GM23338 (cell line): ENCODE measurements around the gene SHISA9. TPM values are rescaled to one million over a fixed set of nuclear protein-coding genes. Genes with fewer than 3 reads are reported as not detected.

Source experiments
- ATAC-seq: fragments of 200-7000 bp; cut with Tn5 transposase; 3 replicates; pipeline ENCODE4 v1.9.1; 2020
- DNase-seq: peaks from one replicate; pipeline ENCODE4 v3.0.0-alpha.2; 2015; ENCODE audit warnings: low spot score
- H2AFZ ChIP-seq: fragments of 200-600 bp; sonication (generic); 2 replicates; pipeline ENCODE4 v1.8.0; 2016; ENCODE audit warnings: antibody characterized with exemption, mild to moderate bottlenecking, moderate library complexity
- H3F3A ChIP-seq: fragments of 200-600 bp; sonication (generic); replicated peaks from 2 replicates; pipeline ENCODE4 v1.8.0; 2017; ENCODE audit warnings: antibody characterized with exemption, mixed run types, low read depth
- H3K27ac ChIP-seq: fragments of 200-600 bp; sonication (generic); 2 replicates; pipeline ENCODE4 v1.6.1; 2016; ENCODE audit warnings: low read depth
- H3K27me3 ChIP-seq: fragments of 200-600 bp; sonication (generic); 2 replicates; pipeline ENCODE4 v1.8.0; 2016; ENCODE audit warnings: mild to moderate bottlenecking, mixed run types, moderate library complexity; ENCODE audit not compliant: insufficient read depth
- H3K36me3 ChIP-seq: fragments of 200-600 bp; sonication (generic); 2 replicates; pipeline ENCODE4 v1.8.0; 2016; ENCODE audit warnings: mild to moderate bottlenecking; ENCODE audit not compliant: insufficient read depth
- H3K4me1 ChIP-seq: fragments of 200-600 bp; sonication (generic); 2 replicates; pipeline ENCODE4 v1.8.0; 2016; ENCODE audit warnings: mild to moderate bottlenecking, moderate library complexity; ENCODE audit not compliant: insufficient read depth
- H3K4me2 ChIP-seq: fragments of 200-600 bp; sonication (generic); 2 replicates; pipeline ENCODE4 v1.7.1; 2017; ENCODE audit warnings: mixed run types
- H3K4me3 ChIP-seq: fragments of 200-600 bp; sonication (generic); 2 replicates; pipeline ENCODE4 v1.6.1; 2016; ENCODE audit warnings: mixed run types
- H3K79me2 ChIP-seq: fragments of 200-600 bp; sonication (generic); replicated peaks from 2 replicates; pipeline ENCODE4 v1.8.0; 2017; ENCODE audit warnings: mild to moderate bottlenecking; ENCODE audit not compliant: insufficient read depth
- H3K9me2 ChIP-seq: fragments of 200-600 bp; sonication (generic); 2 replicates; pipeline ENCODE4 v1.8.0; 2017; ENCODE audit not compliant: insufficient read depth
- H4K20me1 ChIP-seq: fragments of 200-600 bp; sonication (generic); replicated peaks from 2 replicates; pipeline ENCODE4 v1.8.0; 2017; ENCODE audit warnings: mild to moderate bottlenecking; ENCODE audit not compliant: insufficient read depth
- H3K27ac Mint-ChIP-seq: 2 replicates; pipeline ENCODE4 v1.8.0; 2020; ENCODE audit warnings: inconsistent platforms, mild to moderate bottlenecking, moderate library complexity, mixed read lengths
- H3K27me3 Mint-ChIP-seq: 3 replicates; pipeline ENCODE4 v1.8.0; 2022; ENCODE audit warnings: low read depth, mild to moderate bottlenecking, moderate library complexity, mixed read lengths, inconsistent platforms; ENCODE audit not compliant: insufficient read depth, poor library complexity
- H3K36me3 Mint-ChIP-seq: 3 replicates; pipeline ENCODE4 v1.8.0; 2021; ENCODE audit warnings: low read depth, mild to moderate bottlenecking, inconsistent platforms, moderate library complexity, mixed read lengths
- H3K4me1 Mint-ChIP-seq: 3 replicates; pipeline ENCODE4 v1.8.0; 2020; ENCODE audit warnings: mild to moderate bottlenecking, inconsistent platforms, mixed read lengths
- H3K4me3 Mint-ChIP-seq: 3 replicates; pipeline ENCODE4 v1.8.0; 2021; ENCODE audit warnings: moderate library complexity, mild to moderate bottlenecking, inconsistent platforms, mixed read lengths
- H3K9me3 Mint-ChIP-seq: 3 replicates; pipeline ENCODE4 v1.8.0; 2020; ENCODE audit warnings: moderate library complexity, mild to moderate bottlenecking, inconsistent platforms, mixed read lengths
- CREB1 ChIP-seq: fragments of 250-450 bp; sonication (Bioruptor Pico); IDR thresholded peaks from 2 replicates; pipeline ENCODE4 v1.5.0; 2020; ENCODE audit warnings: low read depth, mild to moderate bottlenecking, moderate library complexity
- EZH2 ChIP-seq: fragments of 200-600 bp; sonication (generic); IDR thresholded peaks from one replicate; pipeline ENCODE4 v1.8.0; 2017; ENCODE audit warnings: antibody characterized with exemption, mild to moderate bottlenecking, low read depth; ENCODE audit not compliant: unreplicated experiment
- EZH2phosphoT487 ChIP-seq: fragments of 200-600 bp; sonication (generic); IDR thresholded peaks from one replicate; pipeline ENCODE4 v1.8.1; 2018; ENCODE audit warnings: antibody characterized with exemption; ENCODE audit not compliant: unreplicated experiment
- JUNB ChIP-seq: IDR thresholded peaks from one replicate; pipeline ENCODE4 v1.6.1; 2016; ENCODE audit warnings: antibody characterized with exemption; ENCODE audit not compliant: unreplicated experiment
- NANOG ChIP-seq: IDR thresholded peaks from 2 replicates; pipeline ENCODE4 v1.6.1; 2016; ENCODE audit warnings: antibody characterized with exemption, borderline replicate concordance
- POLR2AphosphoS5 ChIP-seq: IDR thresholded peaks from 2 replicates; pipeline ENCODE4 v1.6.1; 2016; ENCODE audit warnings: antibody characterized with exemption, low read depth
- STAT1 ChIP-seq: IDR thresholded peaks from one replicate; pipeline ENCODE4 v1.6.1; 2016; ENCODE audit warnings: antibody characterized with exemption; ENCODE audit not compliant: unreplicated experiment
- ZNF114 ChIP-seq: fragments of 250-450 bp; sonication (Bioruptor Pico); IDR thresholded peaks from 2 replicates; pipeline ENCODE4 v1.5.0; 2020; ENCODE audit warnings: mild to moderate bottlenecking, moderate library complexity
- ZNF331 ChIP-seq: fragments of 250-450 bp; sonication (Bioruptor Pico); IDR thresholded peaks from 2 replicates; pipeline ENCODE4 v1.5.0; 2020; ENCODE audit warnings: low read depth, mild to moderate bottlenecking, moderate library complexity
- polyA plus RNA-seq: library from polyadenylated mRNA; unstranded; fragments of >200 nt; fragmentation: Nextera tagmentation; extraction: Ambion mirVana; gene quantifications from 2 replicates; pipeline ENCODE4 v1.2.1, GENCODE V29; 2016
- total RNA-seq: library from RNA; depleted of rRNA; stranded (reverse); fragments of >200 nt; shearing (Covaris generic); gene quantifications from 2 replicates; pipeline ENCODE4 v1.2.3, GENCODE V29; 2014
- TF ChIP-seq, protein P1 (sequence below), 2 experiments: fragments of 200-600 bp in 1 of 2; sonication (generic) in 1 of 2; conservative IDR thresholded peaks; 2 replicates each; pipeline versions ENCODE4 v1.5.1 to v1.6.1; 2016 to 2017; ENCODE audit warnings: antibody characterized with exemption in 2 of 2, low read depth in 2 of 2, mild to moderate bottlenecking in 2 of 2, moderate library complexity in 1 of 2
- TF ChIP-seq, protein P2 (sequence below): IDR thresholded peaks from 2 replicates; pipeline ENCODE4 v1.6.1; 2016; ENCODE audit warnings: antibody characterized with exemption
- TF ChIP-seq, protein P3 (sequence below): IDR thresholded peaks from one replicate; pipeline ENCODE4 v1.6.1; 2018; ENCODE audit warnings: antibody characterized with exemption; ENCODE audit not compliant: unreplicated experiment
- TF ChIP-seq, protein P4 (sequence below): fragments of 250-450 bp; sonication (Bioruptor Pico); IDR thresholded peaks from 2 replicates; pipeline ENCODE4 v1.5.0; 2020; ENCODE audit warnings: mild to moderate bottlenecking, moderate library complexity

The SHISA9 gene
- total and polyA plus RNA-seq, 2 experiments from 2014 or later, result 10.4 to 45.6 TPM

DNA sequence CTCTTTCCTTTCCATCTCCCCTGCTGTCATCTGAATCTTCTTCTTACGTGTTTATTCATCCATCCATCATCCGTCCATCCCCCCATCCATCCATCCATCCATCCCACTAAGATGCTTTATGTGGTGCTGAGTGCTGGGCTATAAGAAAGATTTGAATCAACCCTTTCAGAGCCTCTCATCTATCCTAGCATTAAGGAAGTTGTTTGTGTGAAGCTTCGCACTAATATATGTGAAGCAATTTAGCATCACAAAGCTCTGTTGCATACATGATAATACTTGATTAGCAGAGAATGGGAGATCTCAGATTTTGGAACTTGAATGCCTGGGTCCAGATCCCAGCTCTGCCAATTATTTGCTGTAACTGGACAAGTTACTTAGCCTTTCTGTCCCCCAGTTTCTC, 255.7 kb downstream of the SHISA9 start:
- Mint-ChIP-seq H3K9me3 (no peaks in the 10 kb centered on the region), H3K4me1 (peaks cover 64% of the 10 kb centered on the region), H3K27me3 (peaks cover 3% of the 10 kb centered on the region), H3K36me3 (no peaks in the 10 kb centered on the region), H3K4me3 (peak overlapping the region; percentile 13; the same call in 2 of the 3 replicates), H3K27ac (0 out of 2 replicates have a peak overlapping the region, but pooled peaks have one; percentile 2)
- Histone ChIP-seq H3F3A (no peaks in the 10 kb centered on the region), H3K27ac (peak overlapping the region; percentile 28; the same call in 1 of the 2 replicates), H4K20me1 (no peaks in the 10 kb centered on the region), H3K79me2 (peaks cover 59% of the 10 kb centered on the region), H3K36me3 (no peaks in the 10 kb centered on the region), H3K9me2 (0 out of 2 replicates have a peak, but pooled peaks cover 2% of the 10 kb centered on the region), H3K27me3 (no peaks in the 10 kb centered on the region), H3K4me3 (peak overlapping the region; percentile 11; the same call in 1 of the 2 replicates), H3K4me1 (peaks cover 63% of the 10 kb centered on the region), H3K4me2 (peak overlapping the region; percentile 48), H2AFZ (no peak overlapping the region)
- TF ChIP-seq ZNF331 (CRISPR knock-in tag) (no peak), CREB1 (CRISPR knock-in tag) (no peak), POLR2AphosphoS5 (no peak), EZH2 (no peak), NANOG (no peak), JUNB (no peak), STAT1 (no peak), EZH2phosphoT487 (no peak), ZNF114 (no peak)
- TF ChIP-seq, protein P1, sequence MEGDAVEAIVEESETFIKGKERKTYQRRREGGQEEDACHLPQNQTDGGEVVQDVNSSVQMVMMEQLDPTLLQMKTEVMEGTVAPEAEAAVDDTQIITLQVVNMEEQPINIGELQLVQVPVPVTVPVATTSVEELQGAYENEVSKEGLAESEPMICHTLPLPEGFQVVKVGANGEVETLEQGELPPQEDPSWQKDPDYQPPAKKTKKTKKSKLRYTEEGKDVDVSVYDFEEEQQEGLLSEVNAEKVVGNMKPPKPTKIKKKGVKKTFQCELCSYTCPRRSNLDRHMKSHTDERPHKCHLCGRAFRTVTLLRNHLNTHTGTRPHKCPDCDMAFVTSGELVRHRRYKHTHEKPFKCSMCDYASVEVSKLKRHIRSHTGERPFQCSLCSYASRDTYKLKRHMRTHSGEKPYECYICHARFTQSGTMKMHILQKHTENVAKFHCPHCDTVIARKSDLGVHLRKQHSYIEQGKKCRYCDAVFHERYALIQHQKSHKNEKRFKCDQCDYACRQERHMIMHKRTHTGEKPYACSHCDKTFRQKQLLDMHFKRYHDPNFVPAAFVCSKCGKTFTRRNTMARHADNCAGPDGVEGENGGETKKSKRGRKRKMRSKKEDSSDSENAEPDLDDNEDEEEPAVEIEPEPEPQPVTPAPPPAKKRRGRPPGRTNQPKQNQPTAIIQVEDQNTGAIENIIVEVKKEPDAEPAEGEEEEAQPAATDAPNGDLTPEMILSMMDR (conservative IDR thresholded peaks at IDR 0.05; ENCODE audit: low read depth in 2 of 2), result no peak
- TF ChIP-seq, protein P2, sequence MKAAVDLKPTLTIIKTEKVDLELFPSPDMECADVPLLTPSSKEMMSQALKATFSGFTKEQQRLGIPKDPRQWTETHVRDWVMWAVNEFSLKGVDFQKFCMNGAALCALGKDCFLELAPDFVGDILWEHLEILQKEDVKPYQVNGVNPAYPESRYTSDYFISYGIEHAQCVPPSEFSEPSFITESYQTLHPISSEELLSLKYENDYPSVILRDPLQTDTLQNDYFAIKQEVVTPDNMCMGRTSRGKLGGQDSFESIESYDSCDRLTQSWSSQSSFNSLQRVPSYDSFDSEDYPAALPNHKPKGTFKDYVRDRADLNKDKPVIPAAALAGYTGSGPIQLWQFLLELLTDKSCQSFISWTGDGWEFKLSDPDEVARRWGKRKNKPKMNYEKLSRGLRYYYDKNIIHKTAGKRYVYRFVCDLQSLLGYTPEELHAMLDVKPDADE, result no peak
- TF ChIP-seq, protein P3, sequence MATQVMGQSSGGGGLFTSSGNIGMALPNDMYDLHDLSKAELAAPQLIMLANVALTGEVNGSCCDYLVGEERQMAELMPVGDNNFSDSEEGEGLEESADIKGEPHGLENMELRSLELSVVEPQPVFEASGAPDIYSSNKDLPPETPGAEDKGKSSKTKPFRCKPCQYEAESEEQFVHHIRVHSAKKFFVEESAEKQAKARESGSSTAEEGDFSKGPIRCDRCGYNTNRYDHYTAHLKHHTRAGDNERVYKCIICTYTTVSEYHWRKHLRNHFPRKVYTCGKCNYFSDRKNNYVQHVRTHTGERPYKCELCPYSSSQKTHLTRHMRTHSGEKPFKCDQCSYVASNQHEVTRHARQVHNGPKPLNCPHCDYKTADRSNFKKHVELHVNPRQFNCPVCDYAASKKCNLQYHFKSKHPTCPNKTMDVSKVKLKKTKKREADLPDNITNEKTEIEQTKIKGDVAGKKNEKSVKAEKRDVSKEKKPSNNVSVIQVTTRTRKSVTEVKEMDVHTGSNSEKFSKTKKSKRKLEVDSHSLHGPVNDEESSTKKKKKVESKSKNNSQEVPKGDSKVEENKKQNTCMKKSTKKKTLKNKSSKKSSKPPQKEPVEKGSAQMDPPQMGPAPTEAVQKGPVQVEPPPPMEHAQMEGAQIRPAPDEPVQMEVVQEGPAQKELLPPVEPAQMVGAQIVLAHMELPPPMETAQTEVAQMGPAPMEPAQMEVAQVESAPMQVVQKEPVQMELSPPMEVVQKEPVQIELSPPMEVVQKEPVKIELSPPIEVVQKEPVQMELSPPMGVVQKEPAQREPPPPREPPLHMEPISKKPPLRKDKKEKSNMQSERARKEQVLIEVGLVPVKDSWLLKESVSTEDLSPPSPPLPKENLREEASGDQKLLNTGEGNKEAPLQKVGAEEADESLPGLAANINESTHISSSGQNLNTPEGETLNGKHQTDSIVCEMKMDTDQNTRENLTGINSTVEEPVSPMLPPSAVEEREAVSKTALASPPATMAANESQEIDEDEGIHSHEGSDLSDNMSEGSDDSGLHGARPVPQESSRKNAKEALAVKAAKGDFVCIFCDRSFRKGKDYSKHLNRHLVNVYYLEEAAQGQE, result no peak
- TF ChIP-seq, protein P4, sequence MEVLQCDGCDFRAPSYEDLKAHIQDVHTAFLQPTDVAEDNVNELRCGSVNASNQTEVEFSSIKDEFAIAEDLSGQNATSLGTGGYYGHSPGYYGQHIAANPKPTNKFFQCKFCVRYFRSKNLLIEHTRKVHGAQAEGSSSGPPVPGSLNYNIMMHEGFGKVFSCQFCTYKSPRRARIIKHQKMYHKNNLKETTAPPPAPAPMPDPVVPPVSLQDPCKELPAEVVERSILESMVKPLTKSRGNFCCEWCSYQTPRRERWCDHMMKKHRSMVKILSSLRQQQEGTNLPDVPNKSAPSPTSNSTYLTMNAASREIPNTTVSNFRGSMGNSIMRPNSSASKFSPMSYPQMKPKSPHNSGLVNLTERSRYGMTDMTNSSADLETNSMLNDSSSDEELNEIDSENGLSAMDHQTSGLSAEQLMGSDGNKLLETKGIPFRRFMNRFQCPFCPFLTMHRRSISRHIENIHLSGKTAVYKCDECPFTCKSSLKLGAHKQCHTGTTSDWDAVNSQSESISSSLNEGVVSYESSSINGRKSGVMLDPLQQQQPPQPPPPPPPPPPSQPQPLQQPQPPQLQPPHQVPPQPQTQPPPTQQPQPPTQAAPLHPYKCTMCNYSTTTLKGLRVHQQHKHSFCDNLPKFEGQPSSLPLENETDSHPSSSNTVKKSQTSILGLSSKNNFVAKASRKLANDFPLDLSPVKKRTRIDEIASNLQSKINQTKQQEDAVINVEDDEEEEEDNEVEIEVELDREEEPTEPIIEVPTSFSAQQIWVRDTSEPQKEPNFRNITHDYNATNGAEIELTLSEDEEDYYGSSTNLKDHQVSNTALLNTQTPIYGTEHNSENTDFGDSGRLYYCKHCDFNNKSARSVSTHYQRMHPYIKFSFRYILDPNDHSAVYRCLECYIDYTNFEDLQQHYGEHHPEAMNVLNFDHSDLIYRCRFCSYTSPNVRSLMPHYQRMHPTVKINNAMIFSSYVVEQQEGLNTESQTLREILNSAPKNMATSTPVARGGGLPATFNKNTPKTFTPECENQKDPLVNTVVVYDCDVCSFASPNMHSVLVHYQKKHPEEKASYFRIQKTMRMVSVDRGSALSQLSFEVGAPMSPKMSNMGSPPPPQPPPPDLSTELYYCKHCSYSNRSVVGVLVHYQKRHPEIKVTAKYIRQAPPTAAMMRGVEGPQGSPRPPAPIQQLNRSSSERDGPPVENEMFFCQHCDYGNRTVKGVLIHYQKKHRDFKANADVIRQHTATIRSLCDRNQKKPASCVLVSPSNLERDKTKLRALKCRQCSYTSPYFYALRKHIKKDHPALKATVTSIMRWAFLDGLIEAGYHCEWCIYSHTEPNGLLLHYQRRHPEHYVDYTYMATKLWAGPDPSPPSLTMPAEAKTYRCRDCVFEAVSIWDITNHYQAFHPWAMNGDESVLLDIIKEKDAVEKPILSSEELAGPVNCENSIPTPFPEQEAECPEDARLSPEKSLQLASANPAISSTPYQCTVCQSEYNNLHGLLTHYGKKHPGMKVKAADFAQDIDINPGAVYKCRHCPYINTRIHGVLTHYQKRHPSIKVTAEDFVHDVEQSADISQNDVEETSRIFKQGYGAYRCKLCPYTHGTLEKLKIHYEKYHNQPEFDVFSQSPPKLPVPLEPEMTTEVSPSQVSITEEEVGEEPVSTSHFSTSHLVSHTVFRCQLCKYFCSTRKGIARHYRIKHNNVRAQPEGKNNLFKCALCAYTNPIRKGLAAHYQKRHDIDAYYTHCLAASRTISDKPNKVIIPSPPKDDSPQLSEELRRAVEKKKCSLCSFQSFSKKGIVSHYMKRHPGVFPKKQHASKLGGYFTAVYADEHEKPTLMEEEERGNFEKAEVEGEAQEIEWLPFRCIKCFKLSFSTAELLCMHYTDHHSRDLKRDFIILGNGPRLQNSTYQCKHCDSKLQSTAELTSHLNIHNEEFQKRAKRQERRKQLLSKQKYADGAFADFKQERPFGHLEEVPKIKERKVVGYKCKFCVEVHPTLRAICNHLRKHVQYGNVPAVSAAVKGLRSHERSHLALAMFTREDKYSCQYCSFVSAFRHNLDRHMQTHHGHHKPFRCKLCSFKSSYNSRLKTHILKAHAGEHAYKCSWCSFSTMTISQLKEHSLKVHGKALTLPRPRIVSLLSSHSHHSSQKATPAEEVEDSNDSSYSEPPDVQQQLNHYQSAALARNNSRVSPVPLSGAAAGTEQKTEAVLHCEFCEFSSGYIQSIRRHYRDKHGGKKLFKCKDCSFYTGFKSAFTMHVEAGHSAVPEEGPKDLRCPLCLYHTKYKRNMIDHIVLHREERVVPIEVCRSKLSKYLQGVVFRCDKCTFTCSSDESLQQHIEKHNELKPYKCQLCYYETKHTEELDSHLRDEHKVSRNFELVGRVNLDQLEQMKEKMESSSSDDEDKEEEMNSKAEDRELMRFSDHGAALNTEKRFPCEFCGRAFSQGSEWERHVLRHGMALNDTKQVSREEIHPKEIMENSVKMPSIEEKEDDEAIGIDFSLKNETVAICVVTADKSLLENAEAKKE (CRISPR knock-in tag), result no peak
- peak; percentile 33 for DNase-seq
- ATAC-seq, result peak; percentile 35
